Measurements from ENCODE around the gene DOCK10.

DNA sequence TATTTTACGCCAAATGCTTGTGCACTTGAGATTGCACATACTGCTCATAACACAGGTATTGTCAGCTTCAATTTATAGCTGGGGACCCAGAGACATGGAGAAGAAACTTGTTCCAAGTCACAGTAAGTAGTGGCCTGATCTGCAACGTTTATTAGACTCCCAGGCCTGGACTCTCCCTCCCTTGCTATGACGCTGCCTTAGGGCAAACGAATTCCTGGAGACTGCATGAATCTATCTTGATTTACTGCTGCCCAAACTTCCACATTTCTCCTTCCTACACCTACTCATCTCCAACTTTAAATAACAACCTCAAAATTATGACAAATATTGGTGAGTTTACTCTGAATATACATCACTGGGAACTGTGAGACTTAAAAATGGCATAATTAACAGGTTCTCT lies 181.0 kb downstream of the DOCK10 start:
- TF ChIP-seq CTCF (IDR thresholded peaks at IDR 0.05; ENCODE audit: borderline replicate concordance, extremely low read depth, low read length, poor library complexity, severe bottlenecking) (no peak), EZH2 (IDR thresholded peaks at IDR 0.05; ENCODE audit: borderline replicate concordance, low read depth, low read length, severe bottlenecking) (no peak)

All from DND-41 (cell line).